ENCODE measurements around the gene ASIC1.

The ASIC1 gene

DNA sequence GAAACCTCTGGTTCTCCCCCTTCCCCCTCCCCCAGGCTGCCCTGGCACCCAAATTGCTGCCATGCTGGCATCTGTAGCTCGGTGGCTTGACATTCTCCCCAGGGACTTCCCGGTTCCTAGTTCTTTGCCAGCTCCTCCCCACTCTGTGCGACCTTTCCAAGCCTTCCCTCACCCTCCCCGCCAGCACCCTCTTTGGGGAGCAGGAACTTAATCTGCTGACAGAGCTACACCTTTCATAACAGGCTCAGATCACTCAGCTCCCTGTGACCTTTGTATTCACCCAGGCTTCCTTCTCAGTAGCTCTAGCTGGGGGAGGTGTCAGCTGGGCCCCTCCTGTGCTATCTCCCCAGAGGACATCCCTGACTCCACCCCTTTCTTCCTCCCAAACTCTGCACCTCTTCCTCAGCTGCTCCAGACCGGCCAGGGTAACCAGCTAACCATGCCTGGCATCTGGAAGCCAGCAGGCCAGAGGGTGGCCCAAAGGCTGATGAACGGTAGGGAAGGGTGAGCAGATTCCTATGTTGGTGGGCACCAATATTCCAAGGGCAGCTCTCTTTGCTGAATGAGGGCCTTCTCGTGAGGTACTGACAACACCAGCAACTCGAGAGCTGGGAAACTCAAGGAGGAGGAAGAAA is 52.8 kb downstream of the ASIC1 start:
- DNase-seq (ENCODE audit: low read depth), result peak; percentile 59

DNA sequence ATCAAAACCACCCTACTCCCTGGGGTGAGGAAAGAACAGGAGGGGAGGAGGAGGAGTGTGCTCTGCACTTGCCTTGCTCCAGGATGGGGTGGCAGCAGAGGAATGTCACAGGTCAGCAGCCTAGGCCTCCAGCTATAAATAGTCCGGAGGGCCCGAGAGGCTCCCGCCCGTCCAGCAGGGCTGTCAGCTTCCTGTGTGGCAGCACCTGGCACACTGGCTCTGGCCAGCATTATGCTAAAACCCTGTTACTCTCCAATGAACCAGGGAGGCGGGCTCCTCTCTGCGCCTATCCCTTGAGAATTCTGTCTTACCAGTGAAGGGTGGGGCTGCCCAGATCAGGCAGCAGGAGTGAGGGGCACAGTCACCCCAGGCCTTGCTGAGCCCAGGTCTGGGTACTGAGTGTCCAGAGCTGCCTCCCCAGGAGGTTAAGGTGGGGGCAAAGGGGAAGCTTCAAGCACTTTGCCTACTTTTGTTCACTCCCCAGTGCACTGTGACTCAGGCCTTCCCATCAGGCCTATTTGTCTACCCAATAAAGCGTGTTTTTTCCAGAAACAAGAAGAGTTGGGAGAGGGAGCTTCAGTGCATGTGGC is 53.5 kb downstream of the ASIC1 start:
- no peak for DNase-seq (ENCODE audit: low read depth)

DNA sequence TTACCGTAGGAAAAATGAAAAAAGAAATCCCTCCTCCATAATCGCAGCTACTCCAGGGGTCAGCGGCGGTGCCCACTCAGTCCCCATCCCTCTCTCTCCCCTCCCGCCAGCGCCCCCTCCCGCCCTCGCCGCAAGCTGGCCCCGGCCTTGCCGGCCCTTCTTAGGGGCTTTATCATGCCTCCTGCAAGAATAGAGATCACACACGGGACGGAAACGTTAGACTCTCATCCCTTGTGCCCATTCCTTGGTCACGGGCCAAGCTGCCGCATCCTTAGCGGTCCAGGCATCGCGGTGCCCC is 53.9 kb downstream of the ASIC1 start:
- DNase-seq (ENCODE audit: low read depth), result no peak

DNA sequence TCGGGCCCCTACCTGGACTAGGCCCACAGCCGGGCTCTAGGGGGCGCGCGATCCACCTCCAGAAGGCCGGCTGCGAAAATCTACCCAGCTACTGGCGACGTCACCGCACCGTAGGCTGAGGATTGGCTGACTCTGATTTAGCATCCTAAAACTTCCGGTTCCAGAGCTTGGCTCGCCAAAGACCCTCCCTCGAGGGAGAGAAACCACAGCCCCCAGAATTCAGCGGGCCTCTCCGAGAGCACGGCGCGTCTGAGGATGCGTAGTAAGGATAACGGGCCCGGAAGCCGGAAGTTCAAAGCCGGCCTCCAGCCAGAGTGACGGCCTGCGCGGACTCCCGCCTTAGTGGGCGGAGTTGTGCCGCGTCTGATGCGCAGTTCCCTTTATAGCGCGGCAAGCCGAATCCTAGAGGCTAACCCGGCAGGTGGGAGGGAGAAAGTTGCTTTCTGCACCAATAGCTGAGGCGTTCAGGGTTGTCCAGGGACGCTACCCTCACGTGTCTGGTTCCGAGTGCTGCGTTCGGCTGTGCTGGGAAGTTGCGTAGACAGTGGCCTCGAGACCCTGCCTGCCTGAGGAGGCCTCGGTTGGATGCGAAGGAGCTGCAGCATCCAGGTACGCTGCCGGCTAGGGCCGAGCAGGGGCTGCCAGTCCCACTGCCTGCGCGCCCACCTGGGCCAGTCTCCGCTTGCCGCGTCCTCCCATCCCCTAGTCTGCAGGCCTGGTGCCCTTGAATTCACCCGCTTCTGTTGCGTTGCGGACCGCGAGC is 54.5 kb downstream of the ASIC1 start, which contains the start of gene COX14:
TSS of gene COX14 (plus strand) at position 544 of the 763 bp plus-strand sequence. CDS start 7,808 bp downstream, outside the sequence.
- peak; percentile 96 for DNase-seq (ENCODE audit: low read depth)

DNA sequence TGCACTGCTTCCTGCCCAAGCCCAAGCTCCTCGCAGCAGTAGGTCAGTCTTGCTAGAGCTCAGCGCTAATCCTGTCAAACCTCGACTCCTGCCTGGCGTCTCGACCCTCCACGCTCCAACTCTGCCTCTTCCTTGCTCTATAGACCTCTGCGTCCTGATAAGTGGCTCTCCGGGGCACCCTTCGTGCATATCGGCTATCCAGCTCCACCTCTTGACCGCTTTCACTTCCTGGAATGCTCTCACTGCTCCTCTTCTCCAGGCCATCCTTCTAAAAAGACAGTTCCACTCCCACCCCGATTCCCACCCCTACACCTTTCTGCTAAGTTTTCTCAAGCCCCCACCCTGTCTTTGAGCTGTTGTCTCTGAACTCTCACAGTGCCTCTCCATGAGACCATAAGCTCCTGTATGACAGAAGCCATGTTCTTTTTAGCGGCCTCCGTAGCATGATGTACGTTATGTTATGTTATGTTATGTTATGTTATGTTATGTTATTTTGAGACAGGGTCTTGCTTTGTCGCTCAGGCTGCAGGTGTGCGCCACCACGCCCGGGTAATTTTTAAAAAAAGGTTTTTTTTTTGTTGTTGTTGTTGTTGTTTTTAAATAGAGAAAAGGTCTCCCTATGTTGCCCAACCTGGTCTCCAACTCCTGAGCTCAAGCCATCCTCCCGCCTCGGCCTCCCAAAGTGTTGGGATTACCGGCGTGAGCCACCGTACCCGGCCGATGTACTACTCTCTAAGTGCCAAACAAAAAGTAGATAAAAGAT is 55.2 kb downstream of the ASIC1 start:
- peak; percentile 49 for DNase-seq (ENCODE audit: low read depth)

DNA sequence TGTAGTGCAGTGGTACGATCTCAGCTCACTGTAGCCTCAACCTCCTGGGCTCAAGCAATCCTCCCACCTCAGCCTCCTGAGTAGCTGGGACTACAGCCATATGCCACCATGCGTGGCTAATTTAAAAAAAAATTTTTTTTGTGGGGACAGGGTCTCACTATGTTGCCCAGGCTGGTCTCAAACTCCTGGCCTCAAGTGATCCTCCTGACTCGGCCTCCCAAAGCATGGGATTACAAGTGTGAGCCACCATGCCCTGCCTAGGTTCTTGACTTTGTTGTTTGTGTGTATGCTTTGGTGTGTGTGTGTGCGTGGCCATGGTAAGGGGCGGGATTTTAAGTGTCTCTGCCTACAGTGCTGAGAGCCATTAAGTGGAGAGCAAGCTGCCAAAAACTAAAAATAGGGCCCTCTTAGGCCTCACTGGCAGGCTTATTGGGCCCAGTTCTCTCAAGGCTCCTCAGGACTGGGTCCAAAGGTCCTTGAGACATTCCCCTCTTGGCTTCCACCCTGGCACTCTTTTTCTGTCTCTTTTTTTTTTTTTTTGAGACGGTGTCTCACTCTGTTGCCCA is 59.7 kb downstream of the ASIC1 start:
- no peak for DNase-seq (ENCODE audit: low read depth)

DNA sequence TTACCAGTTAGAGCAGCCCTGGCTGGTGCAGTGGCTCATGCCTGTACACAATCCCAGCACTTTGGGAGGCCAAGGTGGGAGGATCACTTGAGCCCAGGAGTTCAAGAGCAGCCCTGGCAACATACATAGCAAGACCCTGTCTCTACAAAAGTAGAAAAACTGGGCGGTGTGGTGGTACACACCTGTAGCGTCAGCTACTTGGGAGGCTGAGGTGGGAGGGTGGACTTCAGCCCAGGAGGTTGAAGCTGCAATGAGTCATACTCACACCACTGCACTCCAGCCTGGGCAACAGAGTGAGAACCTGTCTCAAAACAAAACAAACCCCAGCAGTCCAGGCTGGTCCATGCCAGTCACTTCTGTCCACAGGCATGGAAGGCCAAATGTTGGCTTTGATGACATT is 62.0 kb downstream of the ASIC1 start:
- DNase-seq (ENCODE audit: low read depth), result no peak

DNA sequence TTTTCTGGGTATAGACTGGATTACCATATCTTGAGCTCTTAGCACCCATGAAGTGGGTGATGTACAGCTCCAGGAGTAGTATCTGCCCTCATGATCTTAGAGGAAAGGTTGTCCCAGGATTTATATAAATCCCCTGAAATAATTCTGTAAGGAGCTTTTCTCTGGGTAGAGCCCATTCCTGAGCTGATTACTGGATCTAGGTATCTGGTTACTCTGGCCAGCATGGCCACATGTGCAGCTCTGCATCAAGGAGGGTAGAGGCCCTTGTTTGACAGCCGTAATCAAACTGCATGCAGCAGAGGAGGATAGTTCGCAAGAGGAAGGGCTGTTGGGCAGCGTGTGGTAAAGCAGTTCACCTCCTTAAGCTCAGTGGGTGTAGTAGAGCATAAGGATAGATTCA is 63.1 kb downstream of the ASIC1 start:
- DNase-seq (ENCODE audit: low read depth), result no peak

DNA sequence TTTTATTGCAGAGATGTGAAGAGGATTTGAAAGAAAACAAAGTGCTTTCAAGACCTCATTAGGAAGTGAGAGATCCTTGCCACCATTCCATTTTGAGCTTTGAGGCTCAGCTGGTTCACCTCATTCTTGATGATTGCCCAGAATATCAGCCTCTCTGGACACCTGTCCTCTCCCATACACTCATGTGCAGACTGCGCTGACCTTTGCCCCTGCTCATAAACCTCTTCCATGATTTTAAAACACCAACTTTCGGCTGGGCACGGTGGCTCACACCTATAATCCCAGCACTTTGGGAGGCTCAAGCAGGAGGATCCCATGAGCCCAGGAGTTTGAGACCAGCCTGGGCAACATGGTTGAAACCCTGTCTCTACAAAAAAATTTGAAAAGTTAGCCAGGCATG is 63.6 kb downstream of the ASIC1 start:
- no peak for DNase-seq (ENCODE audit: low read depth)

DNA sequence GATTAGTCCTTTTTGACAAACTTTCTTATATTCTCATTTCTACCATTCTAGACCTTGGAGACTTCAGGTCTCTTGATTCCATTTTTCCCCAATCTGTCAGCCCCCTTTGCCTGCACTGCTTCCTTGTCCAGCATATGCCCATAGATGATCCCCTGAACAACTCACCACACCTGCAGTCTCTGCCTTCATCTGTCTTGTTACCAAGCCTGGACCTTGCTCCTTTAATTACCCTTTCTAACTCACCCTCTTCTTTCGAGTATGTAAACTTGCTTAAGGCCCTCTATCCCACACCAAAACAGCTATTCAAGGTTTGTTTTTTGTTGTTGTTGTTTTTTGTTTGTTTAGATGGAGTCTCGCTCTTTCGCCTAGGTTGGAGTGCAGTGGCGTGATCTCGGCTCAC is 64.2 kb downstream of the ASIC1 start:
- no peak for DNase-seq (ENCODE audit: low read depth)

DNA sequence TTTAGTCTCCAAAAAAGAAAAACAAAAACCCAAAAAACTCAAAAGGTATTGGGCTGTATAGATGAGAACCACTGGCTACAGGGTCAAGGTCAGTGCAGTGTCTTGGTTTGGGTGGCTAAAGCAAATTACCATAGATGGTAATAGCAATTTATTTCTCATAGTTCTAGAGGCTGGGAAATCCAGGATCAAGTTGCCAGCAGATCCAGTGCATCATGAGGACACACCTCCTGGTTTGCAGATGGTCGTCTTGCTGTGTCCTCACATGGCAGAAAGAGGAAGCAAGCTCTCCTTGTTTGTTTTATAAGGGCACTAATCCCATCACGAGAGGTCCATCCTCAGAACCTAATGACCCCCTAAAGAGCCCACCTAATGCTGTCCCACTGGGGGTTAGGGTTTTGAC is 65.8 kb downstream of the ASIC1 start:
- DNase-seq (ENCODE audit: low read depth), result no peak

DNA sequence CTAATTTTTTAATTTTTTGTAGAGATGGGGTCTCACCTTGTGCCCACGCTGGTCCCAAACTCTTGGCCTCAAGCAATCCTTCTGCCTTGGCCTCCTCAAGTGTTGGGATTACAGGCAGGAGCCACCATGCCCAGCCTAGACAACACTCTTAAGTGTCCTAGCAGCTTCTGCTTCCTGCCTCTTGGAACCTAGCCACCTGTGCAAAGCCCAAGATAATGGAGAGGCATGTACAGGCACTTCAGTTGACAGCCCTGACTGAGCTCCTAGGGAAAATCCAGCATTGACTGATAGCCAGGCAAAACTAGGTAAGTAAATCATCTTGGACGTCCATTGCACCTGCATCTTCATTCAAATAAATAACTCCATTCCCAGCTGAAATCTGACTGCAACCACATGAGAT is 70.2 kb downstream of the ASIC1 start:
- DNase-seq (ENCODE audit: low read depth), result no peak

DNA sequence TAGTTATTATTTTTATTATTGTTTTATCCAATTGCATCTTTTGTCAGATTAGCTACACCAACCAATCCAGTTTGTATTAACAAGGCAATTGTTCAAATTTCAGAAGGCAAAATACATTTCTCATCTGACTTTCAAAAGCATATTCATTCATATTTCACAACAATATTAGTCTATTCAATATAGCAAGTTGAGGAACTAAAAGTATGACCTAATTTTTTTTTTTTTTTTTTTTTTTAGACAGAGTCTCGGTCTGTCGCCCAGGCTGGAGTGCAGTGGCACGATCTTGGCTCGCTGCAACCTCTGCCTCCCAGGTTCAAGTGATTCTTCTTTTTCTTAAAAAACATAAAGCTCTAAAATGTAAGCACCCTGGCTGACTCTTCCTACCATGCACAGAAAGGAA is 71.9 kb downstream of the ASIC1 start:
- no peak for DNase-seq (ENCODE audit: low read depth)

DNA sequence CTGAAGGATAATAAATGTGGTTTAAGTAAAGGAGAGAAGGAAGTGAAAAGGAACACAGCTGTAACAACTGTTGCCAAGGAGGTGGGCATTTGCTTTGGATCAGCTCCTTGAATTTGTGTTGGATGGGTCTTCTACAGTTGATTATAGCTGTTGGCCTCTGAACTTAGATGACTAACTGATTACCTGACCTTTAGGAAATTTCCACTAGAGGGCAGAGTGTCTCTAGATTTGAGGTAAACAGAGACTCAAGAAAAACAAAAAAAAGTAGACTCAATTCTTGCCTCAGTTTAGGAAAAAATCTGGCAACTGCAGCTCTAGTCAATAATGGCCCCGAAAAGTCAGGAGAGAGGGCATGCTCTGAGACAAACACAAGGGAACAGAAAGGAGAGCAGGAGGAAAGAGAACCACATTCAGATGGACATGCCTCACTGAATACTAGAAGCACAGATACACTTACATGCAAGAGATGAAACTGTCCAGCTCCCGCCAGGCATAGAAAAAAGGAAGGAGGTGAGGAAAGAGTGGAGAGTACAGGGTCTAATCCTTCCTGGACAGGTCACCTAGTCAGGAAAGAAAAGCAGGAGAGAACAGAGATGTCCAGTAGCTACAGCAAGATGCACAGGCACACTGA is 75.2 kb downstream of the ASIC1 start:
- DNase-seq (ENCODE audit: low read depth), result no peak
